ENCODE results near the gene JAG1.

JAG1 gene

DNA sequence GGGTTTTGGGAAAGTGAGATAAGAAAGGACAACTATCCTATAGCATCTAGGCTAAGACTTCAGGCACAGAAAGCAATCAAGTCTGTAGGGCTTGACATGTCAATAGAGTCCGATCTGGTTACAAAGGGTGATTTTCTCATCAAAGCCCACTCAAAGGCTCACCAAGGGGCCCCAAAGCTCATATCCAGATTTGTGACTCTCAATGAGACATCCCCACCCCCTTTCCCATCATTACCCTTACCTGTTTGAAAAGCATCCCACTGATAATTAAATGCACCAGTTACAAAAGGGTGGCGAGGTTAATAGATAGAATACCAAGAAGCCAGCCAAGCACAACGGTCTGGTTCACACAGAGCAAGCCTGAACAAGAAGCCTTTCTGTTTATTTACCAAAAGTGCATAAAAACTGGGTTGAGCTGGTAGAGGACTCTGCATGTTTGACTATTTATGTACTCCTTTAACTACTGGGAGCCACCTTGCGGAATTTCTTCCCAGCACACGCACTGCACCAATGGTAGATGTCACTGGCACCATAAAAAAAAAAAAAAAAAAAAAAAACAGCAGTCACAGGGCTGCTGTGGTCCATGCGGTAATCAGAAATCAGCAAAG, 6.1 kb downstream of the JAG1 start:
- DNase-seq (ENCODE audit: low read depth in 2 of 2): no peak

DNA sequence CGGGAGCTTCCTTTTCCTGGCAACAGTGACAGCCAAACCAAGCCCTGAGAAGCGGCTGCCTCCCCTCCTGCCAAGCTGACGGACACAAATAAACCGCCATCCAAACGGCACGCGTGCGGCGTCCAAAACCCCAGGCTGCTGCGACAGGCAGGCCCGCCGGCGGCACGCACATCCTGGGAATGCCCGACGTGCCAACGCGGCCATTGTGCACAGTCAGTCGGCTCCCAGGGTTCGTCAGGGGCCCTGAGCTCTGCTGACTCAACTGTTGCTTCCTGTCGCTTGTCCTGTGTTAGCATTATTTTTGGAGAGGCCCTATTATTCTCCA, 6.8 kb downstream of the JAG1 start:
- no peak for DNase-seq (ENCODE audit: low read depth in 2 of 2)

- DNase-seq (ENCODE audit: low read depth in 2 of 2): no peak
Measured at GRCh38 chr20:10666221-10667076, 7.3 kb downstream of the JAG1 start.

DNA sequence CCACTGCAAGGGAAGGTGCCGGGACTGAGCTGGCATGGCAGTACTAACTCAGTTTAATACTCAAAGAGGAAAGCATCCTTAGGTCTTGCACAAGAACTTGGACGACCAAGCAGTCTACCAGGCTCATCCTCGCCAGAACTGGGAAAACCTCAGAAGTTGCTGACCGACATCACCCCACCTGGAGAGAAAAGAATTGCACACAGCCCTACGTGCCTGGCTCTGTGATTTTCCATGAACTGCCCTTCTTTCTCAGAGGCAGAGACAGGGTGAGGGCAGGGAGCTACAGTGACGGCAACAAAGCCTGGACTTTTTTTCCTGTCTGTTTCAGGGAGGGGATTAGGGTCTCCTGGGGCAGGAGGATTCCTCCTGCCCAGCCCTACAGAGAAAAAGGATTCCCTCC, 8.0 kb downstream of the JAG1 start:
- no peak for DNase-seq (ENCODE audit: low read depth in 2 of 2)

DNA sequence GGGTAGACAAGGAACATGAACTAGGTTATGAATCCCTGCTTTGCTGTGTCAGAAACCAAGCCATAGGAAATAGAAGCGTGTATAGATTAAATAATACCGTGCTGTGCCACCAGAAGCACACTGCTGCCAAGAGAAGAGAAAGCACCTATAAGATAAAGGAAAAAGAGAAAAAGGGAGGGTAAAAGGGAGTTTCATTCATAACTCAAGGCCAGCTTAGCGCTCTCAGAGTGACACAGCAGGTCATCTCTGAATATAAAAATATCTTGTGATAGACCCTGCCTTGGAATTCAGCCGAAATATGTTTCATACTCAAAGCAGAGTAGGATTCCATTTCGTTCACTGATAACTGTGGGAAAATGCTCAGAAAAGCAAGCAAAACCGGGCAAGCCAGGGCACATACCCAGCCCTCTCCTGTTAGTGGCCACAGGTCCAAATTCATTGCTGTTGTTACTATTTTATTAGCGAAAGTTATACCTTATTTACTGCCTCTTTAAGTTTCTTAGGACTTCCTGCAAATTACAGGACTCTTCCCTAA, 8.7 kb downstream of the JAG1 start:
- DNase-seq (ENCODE audit: low read depth in 2 of 2): no peak

DNA sequence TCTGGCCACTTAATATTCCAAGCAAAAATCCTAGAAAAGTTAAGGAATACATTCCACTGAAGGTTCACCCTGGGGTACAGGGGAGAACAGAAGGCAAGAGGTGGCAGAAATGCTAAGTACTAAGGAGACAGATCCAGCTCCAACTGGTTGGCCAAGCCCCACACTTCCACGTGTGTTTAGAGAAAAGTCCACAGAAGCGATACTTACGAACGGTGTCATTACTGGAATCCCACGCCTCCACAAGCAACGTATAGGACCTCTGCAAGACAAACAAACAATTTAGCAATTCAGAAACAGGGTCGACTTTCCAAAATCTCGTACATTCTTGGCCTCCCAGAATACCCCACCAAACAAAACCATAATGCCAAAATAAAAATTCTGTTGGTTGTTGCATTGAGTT, 10.0 kb downstream of the JAG1 start:
- no peak for DNase-seq (ENCODE audit: low read depth in 2 of 2)

DNA sequence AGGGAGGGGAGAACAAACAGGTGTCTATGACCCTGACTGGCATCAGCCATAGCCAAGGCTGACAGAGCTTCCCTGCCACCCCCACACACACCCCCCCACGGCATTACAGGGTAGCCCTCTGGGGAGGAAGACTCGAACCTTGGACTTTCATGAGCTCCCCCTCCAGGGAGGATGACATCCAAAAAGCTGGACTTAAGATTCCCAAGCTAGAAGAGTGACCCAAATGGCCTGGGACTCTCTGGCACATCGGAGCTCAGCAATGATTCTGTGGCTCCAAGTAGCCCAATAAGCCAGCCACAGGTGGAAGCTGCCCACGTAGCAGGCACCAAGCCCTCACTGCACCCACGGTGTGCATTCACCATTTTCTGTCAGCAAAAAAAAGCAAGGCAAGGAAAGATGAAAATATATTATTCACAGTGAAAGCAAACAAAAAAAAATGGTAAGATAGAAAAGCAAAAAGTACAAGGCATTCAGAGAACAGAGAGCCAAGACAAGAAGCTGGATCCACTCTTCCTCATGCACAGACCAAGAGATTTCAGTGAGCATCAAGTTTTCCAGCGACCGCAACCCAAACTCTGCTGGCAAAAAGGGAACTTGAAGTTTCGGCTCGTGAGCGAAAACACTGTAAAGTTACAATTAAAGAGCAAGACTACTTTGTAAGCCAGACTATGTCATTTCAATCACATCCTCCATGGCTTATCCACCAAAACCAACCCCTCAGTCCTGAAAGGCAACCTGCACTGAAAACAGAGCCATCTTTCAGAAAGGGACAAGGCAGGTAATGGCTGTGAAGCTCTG, 10.9 kb downstream of the JAG1 start:
- no peak for DNase-seq (ENCODE audit: low read depth in 2 of 2)

DNA sequence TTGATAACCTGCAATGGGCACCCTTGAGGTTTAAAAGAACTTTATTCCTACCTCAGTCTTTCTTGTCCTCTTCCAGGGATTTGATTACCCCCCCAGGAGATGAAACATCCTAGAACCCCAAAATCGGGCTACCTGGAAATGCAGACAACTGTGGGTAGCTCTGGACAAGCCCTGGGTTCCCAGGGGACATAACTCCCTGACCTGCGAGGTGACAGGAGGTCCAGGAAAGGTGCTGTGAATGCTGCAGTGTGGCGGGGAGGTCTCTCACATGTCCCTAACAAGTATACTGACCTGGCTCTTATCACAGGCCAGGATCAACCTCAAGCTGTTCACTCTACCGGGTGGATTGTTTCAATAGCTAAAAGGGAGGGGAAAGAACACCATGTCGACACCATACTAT, 11.6 kb downstream of the JAG1 start:
- no peak for DNase-seq (ENCODE audit: low read depth in 2 of 2)

DNA sequence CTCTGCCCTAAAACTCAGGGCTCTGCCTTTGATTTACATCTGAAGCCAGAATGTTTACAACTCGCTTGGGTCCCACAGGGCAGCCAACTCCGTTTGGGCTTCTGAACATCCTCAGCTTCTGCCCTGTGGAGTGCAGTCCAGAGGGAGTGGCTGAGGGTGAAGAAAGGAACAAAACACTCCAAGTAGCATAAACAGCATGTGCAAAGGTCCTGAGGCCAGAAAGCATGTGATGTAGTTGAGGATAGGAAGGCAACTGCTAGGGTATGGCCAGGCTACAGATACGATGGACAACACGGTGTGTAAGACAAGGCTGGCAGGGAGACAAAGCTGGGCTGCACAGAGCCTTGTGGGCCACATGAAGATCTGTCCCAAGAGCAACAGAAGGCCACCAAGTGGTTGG, 12.5 kb downstream of the JAG1 start:
- DNase-seq (ENCODE audit: low read depth in 2 of 2): no peak

GRCh38 chr20:10660661-10661060, 13.1 kb downstream of the JAG1 start:
- no peak for DNase-seq (ENCODE audit: low read depth in 2 of 2)

GRCh38 chr20:10659651-10660601, 13.9 kb downstream of the JAG1 start:
- DNase-seq (ENCODE audit: low read depth in 2 of 2): no peak

GRCh38 chr20:10658876-10659632, 14.7 kb downstream of the JAG1 start:
- DNase-seq (ENCODE audit: low read depth in 2 of 2): no peak

DNA sequence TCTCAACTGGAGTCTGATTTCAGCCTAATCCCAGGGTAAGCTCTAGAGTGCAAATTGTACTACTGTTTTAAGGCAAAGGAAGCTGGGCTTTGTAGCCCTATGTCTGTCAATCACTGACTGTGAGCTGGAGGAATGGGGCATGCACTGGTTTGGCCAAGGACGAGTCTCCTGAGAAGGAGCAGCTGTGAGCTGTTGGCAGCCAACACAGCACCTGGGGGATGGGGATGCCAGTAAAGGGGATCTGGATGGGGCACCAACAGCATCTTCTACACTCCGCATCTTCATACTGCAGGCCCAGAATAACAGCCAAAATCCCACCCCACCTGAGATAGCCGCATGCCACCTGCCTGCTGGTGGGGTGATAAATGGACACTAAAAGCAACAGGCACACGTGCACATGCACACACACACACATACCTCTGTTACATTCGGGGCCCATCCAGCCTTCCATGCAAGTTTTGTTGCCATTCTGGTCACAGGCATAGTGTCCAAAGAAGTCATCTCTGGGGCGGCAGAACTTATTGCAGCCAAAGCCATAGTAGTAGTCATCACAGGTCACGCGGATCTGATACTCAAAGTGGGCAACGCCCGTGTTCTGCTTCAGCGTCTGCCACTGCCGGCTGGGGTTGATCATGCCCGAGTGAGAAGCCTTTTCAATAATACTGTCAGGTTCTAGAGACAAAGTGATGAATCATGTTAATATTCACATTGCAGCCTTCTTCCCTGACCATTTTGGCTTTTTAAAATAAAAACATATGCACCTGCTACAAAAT, 15.6 kb downstream of the JAG1 start:
- DNase-seq (ENCODE audit: low read depth in 2 of 2): no peak

DNA sequence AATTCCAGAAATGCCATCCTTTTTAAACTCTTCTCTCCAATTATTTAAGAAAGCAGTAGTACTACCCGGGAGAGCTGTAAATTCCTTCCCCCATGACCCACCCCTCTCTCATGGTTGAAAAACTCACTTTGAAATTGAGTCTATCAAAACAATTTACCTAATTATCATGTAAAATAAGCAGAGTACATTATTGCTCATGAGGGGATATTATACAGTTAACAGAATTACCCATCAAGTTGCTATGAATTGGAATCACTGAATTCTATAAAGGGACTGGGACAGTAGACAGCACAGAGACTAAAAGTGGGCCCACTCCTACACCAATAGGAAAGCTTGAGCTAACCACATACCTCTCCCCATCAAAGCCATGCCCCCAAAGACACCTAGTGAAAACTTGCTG, 16.3 kb downstream of the JAG1 start:
- DNase-seq (ENCODE audit: low read depth in 2 of 2): no peak

DNA sequence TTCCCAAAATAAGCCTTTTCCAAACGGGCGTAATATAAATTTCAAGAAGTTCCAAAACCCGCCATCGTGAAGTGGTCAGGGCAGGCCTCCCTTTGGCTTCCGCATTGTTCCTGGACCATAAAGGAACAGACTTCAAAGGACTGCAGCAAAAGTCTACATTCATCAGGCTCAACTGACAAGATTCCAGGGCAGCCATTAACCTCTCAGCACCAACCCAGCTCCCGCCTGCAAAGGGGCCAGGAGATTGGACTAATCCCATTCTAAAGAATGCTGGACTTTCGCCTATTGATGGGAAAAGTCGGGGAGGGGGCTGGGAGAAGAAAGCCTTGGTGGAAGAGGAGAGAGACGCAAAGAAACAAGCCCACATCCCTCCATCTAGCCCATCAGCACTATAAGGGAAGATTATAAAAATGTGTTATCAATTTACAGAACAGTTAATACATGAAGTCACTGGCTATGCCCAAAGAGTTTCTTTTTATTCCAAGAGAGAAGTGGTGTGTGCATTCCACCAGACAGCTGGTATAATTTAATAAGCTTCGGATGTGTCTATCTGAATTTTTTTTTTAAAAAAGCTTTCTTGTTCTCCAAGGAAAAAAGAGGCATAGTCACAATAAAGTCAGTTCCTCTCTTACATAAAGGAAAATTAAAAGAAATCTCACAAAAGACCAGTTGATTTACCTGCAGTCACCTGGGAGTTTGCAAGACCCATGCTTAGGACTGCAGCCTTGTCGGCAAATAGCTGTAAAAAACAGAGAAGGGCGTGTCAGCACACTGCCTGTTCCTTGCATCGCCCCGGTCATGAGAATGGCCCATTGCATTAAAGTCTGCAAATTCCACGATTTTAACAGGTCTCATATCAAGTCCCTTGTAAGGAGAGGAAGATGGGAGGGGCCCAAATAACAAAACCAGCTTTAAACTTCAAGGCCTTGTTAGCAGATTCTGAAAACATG, 17.8 kb downstream of the JAG1 start:
- DNase-seq (ENCODE audit: low read depth in 2 of 2): no peak

- DNase-seq (ENCODE audit: low read depth in 2 of 2): no peak
Measured at GRCh38 chr20:10654630-10655029, 19.2 kb downstream of the JAG1 start.

- DNase-seq (ENCODE audit: low read depth in 2 of 2): no peak
Measured at GRCh38 chr20:10654250-10654610, 19.6 kb downstream of the JAG1 start.

- DNase-seq (ENCODE audit: low read depth in 2 of 2): no peak
Measured at GRCh38 chr20:10653599-10654249, 20.1 kb downstream of the JAG1 start.
